NCI-H345 treated with DMSO at 0.1 percent for 48 hours (cell line): ENCODE data around the gene HOXA10.

Experiments used
- DNase-seq: peaks from one replicate; lab custom pipeline; 2025; ENCODE audit not compliant: unreplicated experiment; lab: John Stamatoyannopoulos, UW

HOXA10 gene

GRCh38 chr7:27146491-27147198 lies 27.5 kb downstream of the HOXA10 start:
- DNase-seq, result no peak

GRCh38 chr7:27145914-27146412 lies 28.2 kb downstream of the HOXA10 start:
- no peak for DNase-seq

GRCh38 chr7:27145165-27145913 lies 28.8 kb downstream of the HOXA10 start:
- DNase-seq, result no peak

GRCh38 chr7:27144781-27145164 lies 29.3 kb downstream of the HOXA10 start:
- no peak for DNase-seq

- no peak for DNase-seq
These were observed 30.0 kb downstream of the HOXA10 start for GRCh38 chr7:27143950-27144780.

- DNase-seq, result no peak
These were observed 30.8 kb downstream of the HOXA10 start, which contains the start of gene HOXA5 for GRCh38 chr7:27143023-27143949. Gene HOXA5, minus strand, starts transcription at chr7:27143681. Its CDS starts 74 bp downstream, at chr7:27143607.

- DNase-seq, result no peak
These were observed 31.5 kb downstream of the HOXA10 start for GRCh38 chr7:27142580-27143022.

- no peak for DNase-seq
These were observed 32.1 kb downstream of the HOXA10 start for GRCh38 chr7:27141923-27142579.

GRCh38 chr7:27141137-27141922 lies 32.8 kb downstream of the HOXA10 start:
- DNase-seq, result no peak

GRCh38 chr7:27140126-27140857 lies 33.8 kb downstream of the HOXA10 start:
- DNase-seq, result no peak

- DNase-seq, result no peak
These were observed 34.6 kb downstream of the HOXA10 start for GRCh38 chr7:27139334-27140125.

- no peak for DNase-seq
These were observed 35.2 kb downstream of the HOXA10 start for GRCh38 chr7:27138985-27139333.

- DNase-seq, result no peak
These were observed 35.6 kb downstream of the HOXA10 start for GRCh38 chr7:27138472-27138871.

GRCh38 chr7:27137640-27138315 lies 36.3 kb downstream of the HOXA10 start:
- DNase-seq, result no peak

GRCh38 chr7:27134392-27134791 lies 39.7 kb downstream of the HOXA10 start:
- DNase-seq, result no peak

- no peak for DNase-seq
These were observed 40.5 kb downstream of the HOXA10 start for GRCh38 chr7:27133409-27134231.
